CD4-positive, alpha-beta T cell (primary cell): ENCODE results near the gene KRT82. TPM values are rescaled to one million over a fixed set of nuclear protein-coding genes. Genes with fewer than 3 reads are reported as not detected.

Experiments used
- ATAC-seq: fragments of 200-7000 bp; cut with Tn5 transposase; one replicate; pipeline ENCODE4 v1.10.0; 2022; ENCODE audit warnings: mild to moderate bottlenecking; ENCODE audit not compliant: poor library complexity
- CTCF ChIA-PET: fragments of 350-600 bp; sonication (Branson Sonifier 250); formaldehyde crosslinking; loops from one replicate; lab custom pipeline; 2021; ENCODE audit warnings: antibody characterized with exemption, inconsistent platforms; lab: Charles Lee
- POLR2A ChIA-PET: fragments of 350-600 bp; sonication (Branson Sonifier 250); formaldehyde crosslinking; loops from one replicate; lab custom pipeline; 2021; ENCODE audit warnings: antibody characterized with exemption, inconsistent platforms; lab: Charles Lee
- DNase-seq, 14 experiments: peaks; one replicate each; pipeline ENCODE4 v3.0.0-alpha.2; 2013 to 2020; ENCODE audit warnings: mixed read lengths in 2 of 14
- H3K27ac ChIP-seq, 2 donors: one replicate each; pipeline versions ENCODE4 v1.5.1 to v1.7.0; 2013; ENCODE audit warnings: low read length in 2 of 2, low read depth in 1 of 2, mild to moderate bottlenecking in 1 of 2
- H3K27me3 ChIP-seq, 2 experiments: 1 replicate in 1 of 2; 2 replicates in 1 of 2; pipeline versions ENCODE4 v1.6.1 to v1.7.0; 2013; ENCODE audit warnings: low read length in 2 of 2, control low read depth in 1 of 2, mild to moderate bottlenecking in 1 of 2, moderate library complexity in 1 of 2; ENCODE audit not compliant: insufficient read depth in 2 of 2, control insufficient read depth in 1 of 2
- H3K36me3 ChIP-seq: one replicate; pipeline ENCODE4 v1.6.1; 2013; ENCODE audit warnings: low read length, control low read depth; ENCODE audit not compliant: insufficient read depth
- H3K4me1 ChIP-seq: one replicate; pipeline ENCODE4 v1.6.1; 2013; ENCODE audit warnings: low read length, control low read depth; ENCODE audit not compliant: insufficient read depth
- H3K4me3 ChIP-seq: one replicate; pipeline ENCODE4 v1.5.1; 2013; ENCODE audit warnings: mild to moderate bottlenecking, low read length, moderate library complexity
- H3K9me3 ChIP-seq, 2 experiments: 1 replicate in 1 of 2; 2 replicates in 1 of 2; pipeline versions ENCODE4 v1.6.1 to v1.7.0; 2013; ENCODE audit warnings: low read length in 2 of 2, mild to moderate bottlenecking in 2 of 2, control low read depth in 1 of 2, moderate library complexity in 1 of 2; ENCODE audit not compliant: control insufficient read depth in 1 of 2, insufficient read depth in 1 of 2
- H3K27ac Mint-ChIP-seq: one replicate; pipeline ENCODE4 v1.8.0; 2020; ENCODE audit warnings: mixed read lengths
- H3K27me3 Mint-ChIP-seq: one replicate; pipeline ENCODE4 v1.8.0; 2021; ENCODE audit warnings: mixed read lengths
- H3K36me3 Mint-ChIP-seq: one replicate; pipeline ENCODE4 v1.8.0; 2021; ENCODE audit warnings: low read depth, mixed read lengths
- H3K4me1 Mint-ChIP-seq: one replicate; pipeline ENCODE4 v1.8.0; 2021; ENCODE audit warnings: low read depth, mixed read lengths
- H3K4me3 Mint-ChIP-seq: one replicate; pipeline ENCODE4 v1.8.0; 2020; ENCODE audit warnings: mild to moderate bottlenecking, mixed read lengths
- H3K9me3 Mint-ChIP-seq: one replicate; pipeline ENCODE4 v1.8.0; 2020; ENCODE audit warnings: mixed read lengths
- CTCF ChIP-seq: fragments of 200-600 bp; IDR thresholded peaks from one replicate; pipeline ENCODE4 v1.8.0; 2022; ENCODE audit warnings: antibody characterized with exemption, mild to moderate bottlenecking
- intact Hi-C, 2 experiments: fragments of 100-400 bp; cut with DNase I in 1 of 2; cut with micrococcal nuclease in 1 of 2; formaldehyde crosslinking; loops; one replicate each; pipeline versions ENCODE4 v1.15.1 to v1.9.0; 2023 to 2025; cut with DNase I, micrococcal nuclease
- total RNA-seq, 174 experiments: library from RNA in 2 of 174; stranded (reverse) in 2 of 174; gene quantifications; one replicate each; pipeline ENCODE4 v1.2.3 and lab custom pipeline; 2021 to 2026

The KRT82 gene
- total RNA-seq, 2 experiments from 2014 or later, result not detected

GRCh38 chr12:52423661-52424500 lies 17.7 kb upstream of the KRT82 start:
- Mint-ChIP-seq H3K36me3 (no peaks in the 10 kb centered on the region), H3K4me1 (no peaks in the 10 kb centered on the region), H3K27me3 (peaks cover 11% of the 10 kb centered on the region), H3K9me3 (no peaks in the 10 kb centered on the region), H3K4me3 (no peak overlapping the region), H3K27ac (no peak overlapping the region)
- CTCF ChIA-PET, result no interaction called here
- H3K9me3 ChIP-seq, result peaks cover 0 to 3% of the 10 kb centered on the region in 2 experiments
- DNase-seq (no peak), ATAC-seq (no peak)
- POLR2A ChIA-PET, result no interaction called here
- no peak overlapping the region for H3K27ac ChIP-seq
- no peak for TF ChIP-seq CTCF
- no peaks in the 10 kb centered on the region for H3K4me1 ChIP-seq
- H3K36me3 ChIP-seq, result no peaks in the 10 kb centered on the region
- intact Hi-C loops, result no loop called here
- H3K27me3 ChIP-seq, result no peaks in the 10 kb centered on the region
- no peak overlapping the region for H3K4me3 ChIP-seq

- no peak overlapping the region for H3K4me3 Mint-ChIP-seq
- intact Hi-C loops, result no loop called here
- POLR2A ChIA-PET, result no interaction called here
- H3K27me3 Mint-ChIP-seq, result peaks cover 8% of the 10 kb centered on the region
- no peaks in the 10 kb centered on the region for H3K36me3 Mint-ChIP-seq
- no peaks in the 10 kb centered on the region for H3K27me3 ChIP-seq
- CTCF ChIA-PET, result no interaction called here
- no peak for ATAC-seq
- no peaks in the 10 kb centered on the region for H3K9me3 Mint-ChIP-seq
- no peak for DNase-seq
- H3K36me3 ChIP-seq, result no peaks in the 10 kb centered on the region
- no peak overlapping the region for H3K27ac Mint-ChIP-seq
- H3K9me3 ChIP-seq, result peaks cover 0 to 3% of the 10 kb centered on the region in 2 experiments
- H3K4me1 ChIP-seq, result no peaks in the 10 kb centered on the region
- H3K27ac ChIP-seq, result no peak overlapping the region
- H3K4me3 ChIP-seq, result no peak overlapping the region
- no peak for TF ChIP-seq CTCF
- H3K4me1 Mint-ChIP-seq, result no peaks in the 10 kb centered on the region
Measured at GRCh38 chr12:52423035-52423434, 16.9 kb upstream of the KRT82 start.

- CTCF ChIA-PET, result no interaction called here
- no peak for ATAC-seq
Measured at GRCh38 chr12:52419656-52420055, 13.5 kb upstream of the KRT82 start.

More at GRCh38 chr12:52419656-52420055, 13.5 kb upstream of the KRT82 start:
- POLR2A ChIA-PET, result no interaction called here
- no peak overlapping the region for H3K4me3 ChIP-seq
- Mint-ChIP-seq H3K4me3 (no peak overlapping the region), H3K27ac (no peak overlapping the region), H3K36me3 (no peaks in the 10 kb centered on the region), H3K27me3 (peaks cover 16% of the 10 kb centered on the region), H3K9me3 (no peaks in the 10 kb centered on the region), H3K4me1 (no peaks in the 10 kb centered on the region)
- H3K27ac ChIP-seq, result no peak overlapping the region
- intact Hi-C loops, result no loop called here
- no peaks in the 10 kb centered on the region for H3K27me3 ChIP-seq
- no peaks in the 10 kb centered on the region for H3K36me3 ChIP-seq
- H3K4me1 ChIP-seq, result no peaks in the 10 kb centered on the region
- DNase-seq, result no peak
- TF ChIP-seq CTCF, result no peak
- H3K9me3 ChIP-seq, result peaks cover 0 to 3% of the 10 kb centered on the region in 2 experiments
